ENCODE data around the gene ZNF746. TPM values are rescaled to one million over a fixed set of nuclear protein-coding genes. Genes with fewer than 3 reads are reported as not detected.
A peak's percentile ranks its signal among the peaks of the same experiment; 100 is the strongest.

ZNF746 gene
- total and polyA plus RNA-seq, 2 of the 13 experiments (the other 11 are each of a cell fraction or from before 2014, with no cell fraction given) = 3.8 to 8.1 TPM

GRCh38 chr7:149432121-149432691 is 65.4 kb downstream of the ZNF746 start:
- TF ChIP-seq CBFB (CRISPR knock-in tag; IDR thresholded peaks at IDR 0.05) (no peak), ZNF724P (CRISPR knock-in tag; IDR thresholded peaks at IDR 0.05; ENCODE audit: borderline replicate concordance) (no peak), AGO2 (optimal IDR thresholded peaks at IDR 0.05; ENCODE audit: low read depth, low read length) (peak; percentile 42), ZSCAN30 (CRISPR knock-in tag; IDR thresholded peaks at IDR 0.05) (no peak)
- H3K4me1 ChIP-seq (ENCODE audit: insufficient read depth, low read length) = no peaks in the 10 kb centered on the region
- ChIA-PET POLR2A (no interaction called here), CTCF (ENCODE audit: low intra/inter-chr PET ratio, low total read pairs) (no interaction called here)
- no peak for ATAC-seq
- 98% methylated on average over 15 of the region's 53 CpGs for WGBS (ENCODE audit: low lambda C conversion rate)
- H3K4me2 ChIP-seq (ENCODE audit: low read depth, low read length) = no peak overlapping the region
- no peak overlapping the region for H3K4me3 ChIP-seq (replicated peaks in 1 of 3; ENCODE audit: insufficient read depth in 1 of 3, low read depth in 2 of 3, low read length in 3 of 3)
- FAIRE-seq = no peak
- H3K27ac ChIP-seq (ENCODE audit: extremely low read length, insufficient read depth, low read length) = no peak overlapping the region
- BruUV-seq (replicated peaks) = no TSS peak
- in situ Hi-C loops (cut with HindIII; ENCODE audit: extremely low pct_ligation_motif_present, low pct_unique_long_range_greater_than_20kb) (no loop called here), intact Hi-C loops (cut with micrococcal nuclease; ENCODE audit: unreplicated experiment) (no loop called here)
- no peak overlapping the region for H3K9ac ChIP-seq (ENCODE audit: insufficient read depth, low read depth, low read length)
- H3K79me2 ChIP-seq (ENCODE audit: insufficient read depth, low read length) = no peaks in the 10 kb centered on the region
- peaks cover 10 to 51% of the 10 kb centered on the region in 2 experiments; a peak in 4 of 5 replicates for H3K36me3 ChIP-seq (replicated peaks in 1 of 2; ENCODE audit: control insufficient read depth in 1 of 2, insufficient read depth in 2 of 2, low read length in 2 of 2)
- H3K27me3 ChIP-seq (ENCODE audit: control insufficient read depth in 1 of 2, insufficient read depth in 2 of 2, low read length in 2 of 2) = no peaks in the 10 kb centered on the region
- H3K9me3 ChIP-seq (ENCODE audit: low read length) = no peaks in the 10 kb centered on the region
- no peak for DNase-seq (ENCODE audit: low spot score)
- no peak overlapping the region for H2AFZ ChIP-seq (ENCODE audit: low read length)
- no peaks in the 10 kb centered on the region for H4K20me1 ChIP-seq (ENCODE audit: insufficient read depth, low read length)

GRCh38 chr7:149431486-149432120 is 66.0 kb downstream of the ZNF746 start:
- no peak overlapping the region for H3K4me3 ChIP-seq (replicated peaks in 1 of 3; ENCODE audit: insufficient read depth in 1 of 3, low read depth in 2 of 3, low read length in 3 of 3)
- no peaks in the 10 kb centered on the region for H3K4me1 ChIP-seq (ENCODE audit: insufficient read depth, low read length)
- 97% methylated on average over 65 of the region's 66 CpGs for WGBS (ENCODE audit: low lambda C conversion rate)
- ChIA-PET POLR2A (no interaction called here), CTCF (ENCODE audit: low intra/inter-chr PET ratio, low total read pairs) (no interaction called here)
- H3K27me3 ChIP-seq (ENCODE audit: control insufficient read depth in 1 of 2, insufficient read depth in 2 of 2, low read length in 2 of 2) = no peaks in the 10 kb centered on the region
- DNase-seq (ENCODE audit: low spot score) (no peak), FAIRE-seq (no peak), ATAC-seq (no peak)
- peaks cover 10 to 45% of the 10 kb centered on the region in 2 experiments; a peak in 4 of 5 replicates for H3K36me3 ChIP-seq (replicated peaks in 1 of 2; ENCODE audit: control insufficient read depth in 1 of 2, insufficient read depth in 2 of 2, low read length in 2 of 2)
- no peak overlapping the region for H3K4me2 ChIP-seq (ENCODE audit: low read depth, low read length)
- H3K9me3 ChIP-seq (ENCODE audit: low read length) = no peaks in the 10 kb centered on the region
- no peaks in the 10 kb centered on the region for H4K20me1 ChIP-seq (ENCODE audit: insufficient read depth, low read length)
- in situ Hi-C loops (cut with HindIII; ENCODE audit: extremely low pct_ligation_motif_present, low pct_unique_long_range_greater_than_20kb) (no loop called here), intact Hi-C loops (cut with micrococcal nuclease; ENCODE audit: unreplicated experiment) (no loop called here)
- no peak overlapping the region for H2AFZ ChIP-seq (ENCODE audit: low read length)
- no peak for TF ChIP-seq MEIS1 (CRISPR knock-in tag; IDR thresholded peaks at IDR 0.05; ENCODE audit: borderline replicate concordance)
- TF ChIP-seq ETV6 (CRISPR knock-in tag; conservative IDR thresholded peaks at IDR 0.05) = no peak
- TF ChIP-seq POLR2AphosphoS5 (IDR thresholded peaks at IDR 0.05; ENCODE audit: low read depth, low read length) = no peak
- TF ChIP-seq ZNF615 (CRISPR knock-in tag; IDR thresholded peaks at IDR 0.05; ENCODE audit: borderline replicate concordance) = no peak
- TF ChIP-seq GPBP1L1 (CRISPR knock-in tag; IDR thresholded peaks at IDR 0.05) = no peak
- no peak for TF ChIP-seq JARID2 (CRISPR knock-in tag; IDR thresholded peaks at IDR 0.05; ENCODE audit: insufficient replicate concordance)
- TF ChIP-seq SRY (CRISPR knock-in tag; IDR thresholded peaks at IDR 0.05) = no peak
- BruUV-seq (replicated peaks) = no TSS peak
- H3K79me2 ChIP-seq (ENCODE audit: insufficient read depth, low read length) = no peaks in the 10 kb centered on the region
- H3K9ac ChIP-seq (ENCODE audit: insufficient read depth, low read depth, low read length) = no peak overlapping the region
- H3K27ac ChIP-seq (ENCODE audit: extremely low read length, insufficient read depth, low read length) = no peak overlapping the region
